ENCODE measurements around the gene CEP112.
"Not testable (repeated sequence)": the region's sequence is repeated elsewhere in the genome, so short reads cannot be mapped to it uniquely, and the experiment has no call there.

CEP112 gene

DNA sequence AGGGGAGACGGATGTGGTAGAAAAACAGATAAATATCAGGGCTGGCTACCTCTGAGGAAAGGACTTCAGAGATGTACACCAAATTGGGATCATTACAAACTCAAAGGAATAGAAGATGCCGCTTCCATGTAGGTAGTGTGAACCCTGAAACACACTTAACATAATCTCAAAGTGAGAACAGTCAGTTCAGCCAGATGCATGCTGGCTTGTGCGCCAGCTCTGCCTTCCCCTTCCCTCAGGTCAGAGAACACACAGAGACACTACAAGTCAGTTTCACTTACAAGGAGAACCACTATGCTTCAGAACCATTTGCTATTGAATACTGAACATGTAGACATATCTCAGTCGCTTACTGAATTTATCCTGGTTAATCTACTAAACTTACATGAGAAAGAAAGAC, 454.5 kb downstream of the CEP112 start:
- TF ChIP-seq, protein P1, sequence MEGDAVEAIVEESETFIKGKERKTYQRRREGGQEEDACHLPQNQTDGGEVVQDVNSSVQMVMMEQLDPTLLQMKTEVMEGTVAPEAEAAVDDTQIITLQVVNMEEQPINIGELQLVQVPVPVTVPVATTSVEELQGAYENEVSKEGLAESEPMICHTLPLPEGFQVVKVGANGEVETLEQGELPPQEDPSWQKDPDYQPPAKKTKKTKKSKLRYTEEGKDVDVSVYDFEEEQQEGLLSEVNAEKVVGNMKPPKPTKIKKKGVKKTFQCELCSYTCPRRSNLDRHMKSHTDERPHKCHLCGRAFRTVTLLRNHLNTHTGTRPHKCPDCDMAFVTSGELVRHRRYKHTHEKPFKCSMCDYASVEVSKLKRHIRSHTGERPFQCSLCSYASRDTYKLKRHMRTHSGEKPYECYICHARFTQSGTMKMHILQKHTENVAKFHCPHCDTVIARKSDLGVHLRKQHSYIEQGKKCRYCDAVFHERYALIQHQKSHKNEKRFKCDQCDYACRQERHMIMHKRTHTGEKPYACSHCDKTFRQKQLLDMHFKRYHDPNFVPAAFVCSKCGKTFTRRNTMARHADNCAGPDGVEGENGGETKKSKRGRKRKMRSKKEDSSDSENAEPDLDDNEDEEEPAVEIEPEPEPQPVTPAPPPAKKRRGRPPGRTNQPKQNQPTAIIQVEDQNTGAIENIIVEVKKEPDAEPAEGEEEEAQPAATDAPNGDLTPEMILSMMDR (IDR thresholded peaks at IDR 0.05; ENCODE audit: low read depth, low read length, missing control alignments): no peak
- no peak overlapping the region for H3K4me3 ChIP-seq (ENCODE audit: low read depth, low read length)
- in situ Hi-C loops (cut with HindIII; ENCODE audit: low sequenced_read_pairs): no loop called here
- no peak for DNase-seq (ENCODE audit: low read depth)

DNA sequence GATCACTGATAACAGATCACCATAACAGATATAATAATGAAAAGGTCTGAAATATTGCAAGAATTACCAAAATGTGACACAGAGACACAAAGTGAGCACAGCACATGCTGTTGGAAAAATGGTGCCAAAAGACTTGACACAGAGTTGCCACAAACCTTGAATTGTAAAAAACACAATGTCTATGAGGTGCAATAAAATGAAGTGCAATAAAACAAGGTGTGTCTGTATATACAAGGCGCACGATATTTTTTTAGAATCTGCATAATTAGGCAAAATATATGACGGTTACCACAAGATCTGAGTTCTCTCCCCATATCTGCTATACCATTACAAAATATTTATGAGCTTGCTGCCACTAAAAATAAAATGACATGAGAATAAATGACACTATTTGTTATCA, 458.6 kb downstream of the CEP112 start:
- H3K4me3 ChIP-seq (ENCODE audit: low read depth, low read length): no peak overlapping the region
- in situ Hi-C loops (cut with HindIII; ENCODE audit: low sequenced_read_pairs): no loop called here
- TF ChIP-seq, protein P1 (IDR thresholded peaks at IDR 0.05; ENCODE audit: low read depth, low read length, missing control alignments): no peak
- DNase-seq (ENCODE audit: low read depth): no peak

DNA sequence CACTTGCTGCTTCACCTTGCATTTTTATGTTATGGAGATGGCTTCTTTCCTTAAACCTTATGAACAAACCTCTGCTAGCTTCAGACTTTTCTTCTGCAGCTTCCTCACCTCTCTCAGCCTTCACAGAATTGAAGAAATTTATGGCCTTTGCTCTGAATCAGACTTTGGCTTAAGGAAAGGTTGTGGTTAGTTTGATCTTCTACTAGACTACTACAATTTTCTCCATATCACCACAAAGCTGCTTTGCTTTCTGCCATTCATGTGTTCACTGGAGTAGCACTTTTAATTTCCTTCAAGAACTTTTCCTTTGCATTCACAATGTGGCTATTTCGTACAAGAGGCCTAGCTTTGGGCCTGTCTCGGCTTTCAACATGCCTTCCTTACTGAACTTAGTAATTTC, 459.3 kb downstream of the CEP112 start:
- H3K4me3 ChIP-seq (ENCODE audit: low read depth, low read length); DNase-seq (ENCODE audit: low read depth); in situ Hi-C loops (cut with HindIII; ENCODE audit: low sequenced_read_pairs): not testable (repeated sequence)

DNA sequence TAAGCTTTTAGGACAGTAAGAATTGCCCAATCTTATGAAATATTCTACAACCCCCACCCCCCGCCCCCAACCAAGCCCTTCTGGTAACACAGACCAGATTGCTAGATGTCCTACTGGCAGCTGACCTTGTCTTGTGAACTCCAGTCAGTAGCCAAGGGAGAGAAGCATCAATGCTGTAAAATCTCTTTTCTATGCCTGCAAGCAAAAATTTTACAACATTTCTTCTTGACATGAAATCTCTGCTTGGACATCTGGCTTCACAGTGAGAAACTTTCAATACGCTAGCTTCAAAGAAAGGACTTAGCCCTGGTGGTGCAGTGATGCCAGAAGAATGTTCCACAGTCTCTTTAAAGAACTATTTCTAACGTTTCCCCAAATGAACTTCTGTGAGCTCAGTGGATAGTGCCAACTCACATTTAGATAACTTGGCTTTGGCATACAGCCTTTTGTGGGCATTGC, 461.2 kb downstream of the CEP112 start:
- no peak overlapping the region for H3K4me3 ChIP-seq (ENCODE audit: low read depth, low read length)
- no peak for DNase-seq (ENCODE audit: low read depth)
- in situ Hi-C loops (cut with HindIII; ENCODE audit: low sequenced_read_pairs): no loop called here
- TF ChIP-seq, protein P1 (IDR thresholded peaks at IDR 0.05; ENCODE audit: low read depth, low read length, missing control alignments): no peak

DNA sequence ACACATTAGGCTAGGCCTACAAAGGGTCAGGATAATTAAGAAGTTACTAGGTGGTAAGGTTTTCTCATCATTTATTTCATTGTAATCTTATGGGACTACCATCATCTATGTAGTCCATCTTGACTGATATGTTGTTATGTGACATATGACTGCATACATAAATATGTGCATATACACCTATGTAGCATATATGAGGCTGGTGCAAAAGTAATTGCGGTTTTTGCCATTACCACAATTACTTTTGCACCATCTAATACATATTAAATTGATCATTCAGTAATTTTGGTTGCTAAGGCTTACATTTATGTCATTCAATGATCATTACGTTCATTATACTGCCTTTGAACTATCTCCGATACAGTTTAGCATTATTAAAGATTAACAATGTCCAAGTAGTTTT, 462.7 kb downstream of the CEP112 start:
- no peak overlapping the region for H3K4me3 ChIP-seq (ENCODE audit: low read depth, low read length)
- TF ChIP-seq, protein P1 (IDR thresholded peaks at IDR 0.05; ENCODE audit: low read depth, low read length, missing control alignments): no peak
- in situ Hi-C loops (cut with HindIII; ENCODE audit: low sequenced_read_pairs): no loop called here
- DNase-seq (ENCODE audit: low read depth): no peak

DNA sequence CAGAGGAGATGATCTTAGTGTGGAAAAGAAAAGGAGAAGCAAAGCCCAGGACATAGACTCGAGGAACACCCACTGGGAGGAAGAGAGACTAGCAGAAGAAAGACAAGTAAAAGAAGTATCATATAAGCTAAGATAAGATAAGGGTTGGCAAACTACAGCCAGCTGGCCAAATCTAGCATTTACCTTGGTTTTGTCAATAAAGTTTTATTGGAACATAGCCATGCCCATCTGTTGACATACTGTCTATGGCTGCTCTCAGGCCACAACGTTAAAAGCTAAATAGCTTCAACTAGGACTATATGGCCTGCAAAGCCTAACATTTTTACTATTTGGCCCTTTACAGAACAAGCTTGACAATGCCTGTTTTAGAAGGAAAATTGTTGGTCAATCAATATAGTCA, 464.1 kb downstream of the CEP112 start:
- TF ChIP-seq, protein P1 (IDR thresholded peaks at IDR 0.05; ENCODE audit: low read depth, low read length, missing control alignments): no peak

DNA sequence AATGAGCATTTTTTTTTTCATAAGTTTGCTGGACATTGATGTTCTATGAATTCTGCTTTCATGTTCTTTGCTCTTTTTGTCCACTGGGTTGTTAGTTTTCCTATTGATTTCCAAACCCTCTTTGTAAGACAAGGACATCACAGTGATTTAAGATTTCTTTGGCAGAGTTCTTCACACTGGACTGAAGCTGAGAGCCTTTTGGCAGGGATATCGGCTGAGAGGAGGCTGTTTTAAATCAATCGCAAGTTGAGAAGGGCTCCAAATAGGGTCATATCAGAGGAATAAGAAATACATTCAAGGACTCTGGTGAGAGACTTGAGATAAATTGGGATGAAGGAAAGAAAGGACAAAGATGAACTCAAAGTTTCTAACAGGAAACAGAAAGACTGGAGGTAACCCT, 464.7 kb downstream of the CEP112 start:
- in situ Hi-C loops (cut with HindIII; ENCODE audit: low sequenced_read_pairs): no loop called here
- DNase-seq (ENCODE audit: low read depth): no peak
- H3K4me3 ChIP-seq (ENCODE audit: low read depth, low read length): no peak overlapping the region
- TF ChIP-seq, protein P1 (IDR thresholded peaks at IDR 0.05; ENCODE audit: low read depth, low read length, missing control alignments): no peak

More for the DNA sequence above, 464.1 kb downstream of the CEP112 start:
- DNase-seq (ENCODE audit: low read depth): no peak
- in situ Hi-C loops (cut with HindIII; ENCODE audit: low sequenced_read_pairs): no loop called here
- no peak overlapping the region for H3K4me3 ChIP-seq (ENCODE audit: low read depth, low read length)

Measured in astrocyte of the cerebellum (primary cell).